Amniotic epithelial cell (primary cell): ENCODE measurements around the gene ARHGAP28.

ENCODE experiments used
- DNase-seq: peaks from one replicate; pipeline ENCODE4 v3.0.0-alpha.2; 2010; ENCODE audit warnings: low read depth

Gene ARHGAP28

DNA sequence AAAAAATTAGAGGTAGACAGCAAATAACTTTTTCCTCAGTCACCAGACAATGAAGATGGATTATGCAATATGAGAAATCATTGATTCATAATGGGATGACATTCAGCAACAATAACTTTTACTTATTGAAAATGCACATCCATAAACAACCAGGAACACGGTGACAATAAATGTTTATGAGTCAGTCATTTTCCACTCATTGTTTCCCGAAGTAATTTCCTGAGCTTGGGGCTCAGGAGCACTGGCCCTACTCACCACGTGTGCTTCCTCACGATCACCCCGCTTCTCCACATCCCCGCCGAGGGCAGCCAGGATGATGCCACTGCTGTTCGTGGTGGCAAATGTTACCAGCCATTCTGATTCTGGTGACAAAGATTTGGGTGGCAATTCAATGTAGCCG is 231.8 kb downstream of the ARHGAP28 start:
- DNase-seq = no peak

GRCh38 chr18:6962571-6963451 is 233.3 kb downstream of the ARHGAP28 start:
- DNase-seq = no peak

DNA sequence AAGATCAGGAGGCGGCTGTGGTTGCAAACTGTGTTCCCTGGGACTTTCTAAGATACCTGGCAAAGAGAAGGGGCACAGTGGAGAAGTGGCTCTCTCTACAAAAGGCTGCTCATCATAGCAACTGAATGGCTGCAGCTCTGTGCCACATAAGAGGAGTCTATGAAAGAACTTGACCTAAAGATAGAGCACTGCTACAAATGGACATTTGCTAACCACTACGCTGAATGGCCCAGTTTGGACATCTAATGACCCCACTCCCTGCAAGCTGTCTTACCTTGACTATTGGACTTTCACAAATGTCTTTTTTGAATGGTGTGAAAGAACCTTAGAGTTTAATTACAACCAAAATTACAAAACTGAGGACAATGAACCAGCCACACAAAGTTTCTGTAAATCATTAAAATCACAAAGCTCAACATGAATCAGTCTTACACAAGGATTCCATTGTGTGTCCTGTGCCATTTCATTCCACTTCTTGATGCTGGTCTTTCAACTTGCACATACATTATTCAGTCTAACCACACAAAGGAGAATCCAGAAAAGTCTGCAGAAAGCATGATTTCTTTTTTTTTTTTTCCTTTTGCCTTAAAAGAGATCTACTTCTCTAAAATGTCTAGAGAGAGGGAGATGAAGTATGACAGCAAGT is 234.1 kb downstream of the ARHGAP28 start:
- no peak for DNase-seq
